GM13976 (cell line): ENCODE data around the gene OR1N2.
"Not testable (repeated sequence)": the region's sequence is repeated elsewhere in the genome, so short reads cannot be mapped to it uniquely, and the experiment has no call there.

Experiments used
- DNase-seq: peaks from one replicate; pipeline ENCODE4 v3.0.0; 2012; ENCODE audit warnings: low spot score
- CTCF ChIP-seq: IDR thresholded peaks from 2 replicates; pipeline ENCODE4 v1.5.1; 2012; ENCODE audit warnings: borderline replicate concordance, mild to moderate bottlenecking; ENCODE audit not compliant: insufficient read depth; ENCODE audit errors: extremely low read depth, missing control alignments, control extremely low read depth
- in situ Hi-C: fragments of 300-500 bp; cut with MboI; formaldehyde crosslinking; loops from one replicate; pipeline ENCODE4 v1.12.0; 2022; ENCODE audit warnings: low sequenced_read_pairs, mixed read lengths, inconsistent platforms; ENCODE audit not compliant: unreplicated experiment

OR1N2 gene

GRCh38 chr9:122561446-122561845 lies 8.5 kb downstream of the OR1N2 start:
- DNase-seq = no peak
- TF ChIP-seq CTCF = no peak
- in situ Hi-C loops = no loop called here

GRCh38 chr9:122562134-122562760 lies 9.3 kb downstream of the OR1N2 start:
- TF ChIP-seq CTCF = no peak
- no peak for DNase-seq
- in situ Hi-C loops = no loop called here

GRCh38 chr9:122567901-122568300 lies 15.0 kb downstream of the OR1N2 start:
- in situ Hi-C loops = no loop called here
- TF ChIP-seq CTCF = no peak
- no peak for DNase-seq

- DNase-seq = no peak
- in situ Hi-C loops = no loop called here
- no peak for TF ChIP-seq CTCF
These were observed 19.5 kb downstream of the OR1N2 start for GRCh38 chr9:122572456-122572855.

GRCh38 chr9:122579874-122580273 lies 27.0 kb downstream of the OR1N2 start:
- in situ Hi-C loops = no loop called here
- no peak for TF ChIP-seq CTCF
- no peak for DNase-seq

- in situ Hi-C loops = no loop called here
- TF ChIP-seq CTCF = no peak
- DNase-seq = no peak
These were observed 27.4 kb downstream of the OR1N2 start for GRCh38 chr9:122580360-122580759.

- in situ Hi-C loops, DNase-seq: not testable (repeated sequence)
These were observed 30.4 kb downstream of the OR1N2 start, which contains the start of gene OR1L8 for GRCh38 chr9:122583284-122583683. Gene OR1L8, minus strand, starts transcription at chr9:122583384. Its CDS starts 14,907 bp downstream, at chr9:122568477.
